Transverse colon (tissue), 4 donors: Measurements from ENCODE around the gene SDK2. TPM values are rescaled to one million over a fixed set of nuclear protein-coding genes. Genes with fewer than 3 reads are reported as not detected.

Experiments used
- DNase-seq: peaks from one replicate; pipeline ENCODE4 v3.0.0-alpha.2; 2019
- H3K27ac ChIP-seq, 4 donors: fragments of 200-600 bp; sonication (generic); 2 replicates each; pipeline ENCODE4 v1.5.1; 2016 to 2018; ENCODE audit warnings: inconsistent platforms in 4 of 4
- H3K27me3 ChIP-seq: fragments of 200-600 bp; sonication (generic); 2 replicates; pipeline ENCODE4 v1.5.1; 2017; ENCODE audit warnings: inconsistent platforms
- H3K36me3 ChIP-seq, 4 donors: fragments of 200-600 bp; sonication (generic); 2 replicates each; pipeline ENCODE4 v1.5.1; 2017 to 2019; ENCODE audit warnings: inconsistent platforms in 4 of 4
- H3K4me1 ChIP-seq, 4 donors: fragments of 200-600 bp; sonication (generic); 2 replicates each; pipeline ENCODE4 v1.5.1; 2017 to 2020; ENCODE audit warnings: inconsistent platforms in 4 of 4
- H3K4me3 ChIP-seq, 4 donors: fragments of 200-600 bp; sonication (generic); 1 replicate in 1 of 4; 2 replicates in 3 of 4; pipeline versions ENCODE4 v1.5.1 to v1.6.1; 2017 to 2019; ENCODE audit warnings: inconsistent platforms in 4 of 4
- H3K9me3 ChIP-seq, 2 donors: fragments of 200-600 bp; sonication (generic); 2 replicates each; pipeline ENCODE4 v1.5.1; 2017 to 2019; ENCODE audit warnings: inconsistent platforms in 2 of 2
- CTCF ChIP-seq, 5 experiments: fragments of 200-600 bp in 3 of 5; fragments of 450-650 bp in 2 of 5; sonication (generic) in 3 of 5; IDR thresholded peaks; 1 replicate in 2 of 5; 2 replicates in 3 of 5; pipeline ENCODE4 v1.5.1; 2016 to 2017; ENCODE audit warnings: antibody characterized with exemption in 5 of 5, inconsistent platforms in 3 of 5, mild to moderate bottlenecking in 2 of 5, moderate library complexity in 1 of 5
- EP300 ChIP-seq: sonication (generic); formaldehyde crosslinking; IDR thresholded peaks from one replicate; pipeline ENCODE4 v1.6.1; 2017; ENCODE audit warnings: antibody characterized with exemption, low read depth
- POLR2A ChIP-seq: fragments of 450-650 bp; IDR thresholded peaks from one replicate; pipeline ENCODE4 v1.6.1; 2016; ENCODE audit warnings: antibody characterized with exemption, mild to moderate bottlenecking, moderate library complexity
- POLR2AphosphoS5 ChIP-seq, 3 donors: sonication (generic); formaldehyde crosslinking; IDR thresholded peaks; one replicate each; pipeline ENCODE4 v1.6.1; 2016; ENCODE audit warnings: antibody characterized with exemption in 3 of 3
- WGBS, 2 donors: methylation state at CpG; one replicate each; pipeline ENCODE4 v1.1.5; 2018; ENCODE audit warnings: low coverage in 1 of 2; 5-methylcytosine and 5-hydroxymethylcytosine counted together
- in situ Hi-C, 4 donors: fragments of 200-750 bp; cut with MboI; loops; one replicate each; pipeline versions ENCODE4 v1.15.0 to v1.15.1; 2017; ENCODE audit warnings: low sequenced_read_pairs in 3 of 4, low pct_ligation_motif_present in 1 of 4, low pct_unique_long_range_greater_than_20kb in 1 of 4
- intact Hi-C: fragments of 100-400 bp; cut with DNase I; formaldehyde crosslinking; loops from one replicate; pipeline ENCODE4 v1.15.1; 2023; ENCODE audit warnings: low total_unique reads
- total RNA-seq, 4 donors: library from RNA; depleted of rRNA; stranded (reverse); fragments of >200 nt; gene quantifications; one replicate each; pipeline ENCODE4 v1.1.0, GENCODE V29; 2016

Gene SDK2
- total RNA-seq, 4 donors from 2014 or later, result 2.6 to 9.8 (median 3.4) TPM

GRCh38 chr17:73560661-73561060 lies 83.6 kb downstream of the SDK2 start:
- DNase-seq, result no peak
- WGBS, 2 donors, result 73% methylated on average over 6 of the region's 6 CpGs; no CpG with 5 or more reads in 1 of the 2 donors
- TF ChIP-seq EP300 (no peak), CTCF (IDR thresholded peaks at IDR 0.05) (no peak), POLR2AphosphoS5 (IDR thresholded peaks at IDR 0.05) (no peak), POLR2A (no peak)
- intact Hi-C loops, result no loop called here
- in situ Hi-C loops, result no loop called here
- no peak overlapping the region for H3K4me3 ChIP-seq
- no peak overlapping the region for H3K27ac ChIP-seq
- peaks cover 0 to 10% (median 2%) of the 10 kb centered on the region in 4 donors for H3K4me1 ChIP-seq
- H3K36me3 ChIP-seq, result no peaks in the 10 kb centered on the region
- peaks cover under 1% of the 10 kb centered on the region for H3K27me3 ChIP-seq
- no peaks in the 10 kb centered on the region for H3K9me3 ChIP-seq

- no peak for TF ChIP-seq CTCF (IDR thresholded peaks at IDR 0.05)
- H3K4me1 ChIP-seq, result peaks cover 0 to 3% (median 0%) of the 10 kb centered on the region in 4 donors
- intact Hi-C loops (no loop called here), in situ Hi-C loops (no loop called here)
- peaks cover 4% of the 10 kb centered on the region for H3K27me3 ChIP-seq
- no peaks in the 10 kb centered on the region for H3K9me3 ChIP-seq
- no peak for DNase-seq
- H3K36me3 ChIP-seq, result no peaks in the 10 kb centered on the region
- 95% methylated on average over 6 of the region's 6 CpGs; no CpG with 5 or more reads in 1 of the 2 donors for WGBS, 2 donors
- H3K4me3 ChIP-seq, result no peak overlapping the region
- H3K27ac ChIP-seq, result no peak overlapping the region
These were observed 84.7 kb downstream of the SDK2 start for GRCh38 chr17:73559532-73559931.

- no peak overlapping the region for H3K27ac ChIP-seq
- no peaks in the 10 kb centered on the region for H3K4me1 ChIP-seq
- DNase-seq, result no peak
- intact Hi-C loops, result no loop called here
- WGBS, 2 donors, result 84% methylated on average over 13 of the region's 13 CpGs; no CpG with 5 or more reads in 1 of the 2 donors
- no peaks in the 10 kb centered on the region for H3K36me3 ChIP-seq
- in situ Hi-C loops, result no loop called here
- no peak for TF ChIP-seq EP300
- TF ChIP-seq POLR2AphosphoS5 (IDR thresholded peaks at IDR 0.05), result no peak
- TF ChIP-seq CTCF (IDR thresholded peaks at IDR 0.05), result no peak
- no peak for TF ChIP-seq POLR2A
- peaks cover 4% of the 10 kb centered on the region for H3K27me3 ChIP-seq
- no peaks in the 10 kb centered on the region for H3K9me3 ChIP-seq
- no peak overlapping the region for H3K4me3 ChIP-seq
These were observed 88.9 kb downstream of the SDK2 start for GRCh38 chr17:73555199-73555960.

GRCh38 chr17:73554498-73554897 lies 89.7 kb downstream of the SDK2 start:
- Histone ChIP-seq H3K27me3 (peaks cover 4% of the 10 kb centered on the region), H3K9me3 (no peaks in the 10 kb centered on the region), H3K4me3 (no peak overlapping the region), H3K27ac (no peak overlapping the region), H3K4me1 (no peaks in the 10 kb centered on the region), H3K36me3 (no peaks in the 10 kb centered on the region)
- TF ChIP-seq POLR2AphosphoS5 (IDR thresholded peaks at IDR 0.05), result no peak
- no peak for TF ChIP-seq CTCF (IDR thresholded peaks at IDR 0.05)
- TF ChIP-seq EP300, result no peak
- TF ChIP-seq POLR2A, result no peak
- intact Hi-C loops (loop anchor here (5.0 kb wide), 1 partner anchor 1477 kb away; no protein-coding TSS in a partner anchor), in situ Hi-C loops (no loop called here)
- DNase-seq, result no peak
